Mononuclear cell (primary cell): ENCODE results near the gene NCOA1. TPM values are rescaled to one million over a fixed set of nuclear protein-coding genes. Genes with fewer than 3 reads are reported as not detected.

Experiments
- total RNA-seq: library from RNA; depleted of rRNA; stranded (reverse); fragments of >200 nt; gene quantifications from one replicate; pipeline ENCODE4 v1.2.3, GENCODE V29; 2012

The NCOA1 gene
- total RNA-seq, 1 donor, result 53.2 TPM

Other genes starting within 250 kb of the NCOA1 start
- 102 TPM for gene ITSN2, start 130.7 kb upstream of the NCOA1 start, total RNA-seq